ENCODE results near the gene FKBP10. TPM values are rescaled to one million over a fixed set of nuclear protein-coding genes. Genes with fewer than 3 reads are reported as not detected.

FKBP10 gene
- total RNA-seq, 1 experiment from 2014 or later: 142 TPM

DNA sequence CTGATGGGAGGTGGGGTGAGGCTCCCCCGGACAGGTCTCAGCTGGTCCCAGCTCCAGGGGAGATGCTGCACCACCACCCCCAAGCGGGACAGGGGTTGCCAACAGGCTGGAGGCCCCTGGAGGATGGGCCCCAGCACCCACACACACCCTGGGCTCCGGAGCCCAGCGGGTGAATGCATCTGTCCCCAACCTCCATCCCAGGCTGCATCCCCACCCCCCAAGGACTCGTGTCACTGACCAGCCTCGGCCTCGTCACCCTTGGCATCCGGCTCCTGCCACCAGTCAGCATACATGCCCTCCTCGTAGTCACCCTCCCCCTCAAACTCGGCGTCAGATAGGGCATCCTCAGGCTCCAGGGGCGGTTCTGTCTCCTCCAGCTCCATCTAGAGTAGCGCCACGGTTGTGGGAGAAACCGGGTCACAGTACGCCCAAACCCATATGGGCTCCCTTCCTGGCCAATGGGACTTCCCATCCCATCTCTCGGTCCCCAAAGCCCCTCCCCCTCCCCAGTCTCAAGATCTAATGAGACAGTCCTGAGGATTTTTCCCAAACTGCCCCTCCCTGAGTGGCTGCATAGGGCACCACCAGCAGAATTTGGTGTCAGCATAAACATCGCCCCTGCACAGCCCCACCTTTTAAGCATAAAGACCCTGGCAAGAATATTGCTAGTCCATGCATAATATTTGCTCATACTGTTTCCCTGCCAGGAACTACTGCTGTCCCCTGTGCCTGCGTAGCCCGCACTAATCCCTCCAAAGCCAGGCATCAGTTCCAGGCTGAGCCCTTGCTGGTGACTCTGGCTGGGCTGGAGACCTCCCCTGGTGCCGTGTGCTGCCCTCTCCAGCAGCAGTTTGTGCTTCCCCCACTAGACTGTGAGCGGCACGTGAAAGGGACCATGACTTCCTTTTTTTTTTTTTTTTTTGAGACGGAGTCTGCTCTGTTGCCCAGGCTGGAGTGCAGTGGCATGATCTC, 9.5 kb upstream of the FKBP10 start:
- intact Hi-C loops (cut with micrococcal nuclease): no loop called here
- Mint-ChIP-seq H3K4me3 (ENCODE audit: unreplicated experiment) (no peak overlapping the region), H3K4me1 (ENCODE audit: insufficient read depth, unreplicated experiment) (peaks cover 22% of the 10 kb centered on the region), H3K36me3 (ENCODE audit: insufficient read depth, unreplicated experiment) (peaks cover 50% of the 10 kb centered on the region), H3K9me3 (ENCODE audit: unreplicated experiment) (no peaks in the 10 kb centered on the region), H3K27me3 (ENCODE audit: insufficient read depth, unreplicated experiment) (no peaks in the 10 kb centered on the region), H3K27ac (ENCODE audit: low read depth, unreplicated experiment) (no peak overlapping the region)
- no peak for TF ChIP-seq CTCF (IDR thresholded peaks at IDR 0.05; ENCODE audit: unreplicated experiment)
- ChIA-PET CTCF (interaction anchor here (2.4 to 5.3 kb wide), 5 partner anchors 8 to 67 kb away, joined by 12 to 73 read pairs (median 26); partner anchors contain the start of genes HAP1, JUP and P3H4), POLR2A (interaction anchor here (1.3 to 24.1 kb wide), 4 partner anchors 7 to 66 kb away, joined by 4 to 599 read pairs (median 26); partner anchors contain the start of genes JUP and P3H4)
- no TSS peak for BruUV-seq (replicated peaks)
- DNase-seq (ENCODE audit: unreplicated experiment): no peak

GRCh38 chr17:41806685-41807445, 5.9 kb upstream of the FKBP10 start:
- Mint-ChIP-seq H3K9me3 (ENCODE audit: unreplicated experiment) (no peaks in the 10 kb centered on the region), H3K4me1 (ENCODE audit: insufficient read depth, unreplicated experiment) (peaks cover 13% of the 10 kb centered on the region), H3K27me3 (ENCODE audit: insufficient read depth, unreplicated experiment) (no peaks in the 10 kb centered on the region), H3K27ac (ENCODE audit: low read depth, unreplicated experiment) (no peak overlapping the region), H3K36me3 (ENCODE audit: insufficient read depth, unreplicated experiment) (peaks cover 55% of the 10 kb centered on the region), H3K4me3 (ENCODE audit: unreplicated experiment) (no peak overlapping the region)
- ChIA-PET POLR2A (interaction anchor here (0.6 to 24.1 kb wide), 2 partner anchors 25 to 51 kb away, joined by 3 to 599 read pairs; partner anchors contain the start of gene JUP), CTCF (interaction anchor here (1.2 kb wide), 1 partner anchor 21 kb away, joined by 5 read pairs; no protein-coding TSS in a partner anchor)
- TF ChIP-seq CTCF (IDR thresholded peaks at IDR 0.05; ENCODE audit: unreplicated experiment): no peak
- no TSS peak for BruUV-seq (replicated peaks)
- DNase-seq (ENCODE audit: unreplicated experiment): no peak
- intact Hi-C loops (cut with micrococcal nuclease): no loop called here

- H3K4me3 Mint-ChIP-seq (ENCODE audit: unreplicated experiment): peak overlapping the region; percentile 95
- no TSS peak for BruUV-seq (replicated peaks)
- POLR2A ChIA-PET: interaction anchor here (0.6 to 24.1 kb wide), 23 partner anchors 8 to 149 kb away, joined by 3 to 599 read pairs (median 4); partner anchors contain the start of genes ACLY, EIF1, JUP and KLHL11
- no peaks in the 10 kb centered on the region for H3K9me3 Mint-ChIP-seq (ENCODE audit: unreplicated experiment)
- no peaks in the 10 kb centered on the region for H3K27me3 Mint-ChIP-seq (ENCODE audit: insufficient read depth, unreplicated experiment)
- peaks cover 42% of the 10 kb centered on the region for H3K36me3 Mint-ChIP-seq (ENCODE audit: insufficient read depth, unreplicated experiment)
- intact Hi-C loops (cut with micrococcal nuclease): loop anchor here (2.0 kb wide), 2 partner anchors 72 to 148 kb away; no protein-coding TSS in a partner anchor
- TF ChIP-seq CTCF (IDR thresholded peaks at IDR 0.05; ENCODE audit: unreplicated experiment): no peak
- peaks cover 19% of the 10 kb centered on the region for H3K4me1 Mint-ChIP-seq (ENCODE audit: insufficient read depth, unreplicated experiment)
- H3K27ac Mint-ChIP-seq (ENCODE audit: low read depth, unreplicated experiment): peak overlapping the region; percentile 35
- CTCF ChIA-PET: interaction anchor here (0.5 to 3.1 kb wide), 19 partner anchors 9 to 1602 kb away, joined by 3 to 22 read pairs (median 3); partner anchors contain the start of gene JUP
- DNase-seq (ENCODE audit: unreplicated experiment): no peak
Measured at GRCh38 chr17:41810659-41811548, 1.9 kb upstream of the FKBP10 start.

All from MCF 10A (cell line).